ENCODE results near the gene FRS2.

The FRS2 gene

DNA sequence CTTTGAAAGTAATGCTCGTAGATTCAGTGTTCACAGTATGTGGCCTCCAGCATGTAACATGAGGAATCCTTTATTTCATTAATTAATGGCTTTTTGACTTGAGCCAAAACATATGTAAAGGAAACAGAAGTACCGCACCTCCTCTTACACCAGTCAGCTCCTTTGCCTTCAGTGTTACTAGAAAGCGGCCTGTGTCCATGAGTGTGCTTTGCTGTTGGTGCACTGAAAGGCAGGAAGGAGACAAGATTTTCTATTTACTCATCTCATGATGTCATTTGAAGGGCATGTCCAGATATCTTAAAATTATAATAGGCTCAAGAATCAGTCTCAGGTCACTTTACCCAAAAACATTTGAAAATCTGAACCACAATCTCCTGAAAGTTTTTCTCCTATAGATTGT lies 105.2 kb downstream of the FRS2 start:
- Histone ChIP-seq H3K9me3 (no peaks in the 10 kb centered on the region), H3K27me3 (no peaks in the 10 kb centered on the region), H3K36me3 (peaks cover 36% of the 10 kb centered on the region), H3K4me1 (no peaks in the 10 kb centered on the region), H3K4me3 (ENCODE audit: low read depth, low read length) (no peak overlapping the region)
- TF ChIP-seq CTCF (IDR thresholded peaks at IDR 0.05; ENCODE audit: low read depth, low read length), result no peak
- no peak for DNase-seq

GRCh38 chr12:69578283-69578682 lies 108.1 kb downstream of the FRS2 start:
- DNase-seq, result no peak
- Histone ChIP-seq H3K27me3 (no peaks in the 10 kb centered on the region), H3K36me3 (peaks cover 19% of the 10 kb centered on the region), H3K9me3 (no peaks in the 10 kb centered on the region), H3K4me1 (no peaks in the 10 kb centered on the region), H3K4me3 (ENCODE audit: low read depth, low read length) (no peak overlapping the region)
- no peak for TF ChIP-seq CTCF (IDR thresholded peaks at IDR 0.05; ENCODE audit: low read depth, low read length)

DNA sequence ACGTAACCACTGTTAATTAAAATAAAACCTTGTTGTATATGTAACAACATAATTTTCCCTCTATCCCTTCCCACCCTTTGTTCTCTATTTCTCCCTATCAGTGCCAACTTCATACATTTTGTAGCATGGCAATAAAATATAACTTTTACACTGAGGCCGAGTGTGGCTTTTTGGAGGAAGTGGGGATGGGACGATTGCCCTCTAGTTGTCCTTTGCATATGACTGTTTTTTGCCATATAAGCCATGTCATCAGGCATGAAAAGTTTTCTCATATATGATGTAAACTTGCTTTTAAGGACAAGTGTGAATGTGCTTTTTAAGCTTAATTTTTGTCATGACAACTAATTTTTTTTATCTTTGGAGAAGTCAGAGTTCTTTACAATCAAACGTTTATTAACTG lies 108.8 kb downstream of the FRS2 start:
- H3K36me3 ChIP-seq, result peaks cover 15% of the 10 kb centered on the region
- no peak for TF ChIP-seq CTCF (IDR thresholded peaks at IDR 0.05; ENCODE audit: low read depth, low read length)
- no peak for DNase-seq

GRCh38 chr12:69580074-69580473 lies 109.9 kb downstream of the FRS2 start:
- DNase-seq, result no peak
- H3K27me3 ChIP-seq, result no peaks in the 10 kb centered on the region
- no peak overlapping the region for H3K4me3 ChIP-seq (ENCODE audit: low read depth, low read length)
- no peak for TF ChIP-seq CTCF (IDR thresholded peaks at IDR 0.05; ENCODE audit: low read depth, low read length)
- H3K36me3 ChIP-seq, result peaks cover 5% of the 10 kb centered on the region
- no peaks in the 10 kb centered on the region for H3K4me1 ChIP-seq
- H3K9me3 ChIP-seq, result no peaks in the 10 kb centered on the region

More for the DNA sequence above, 108.8 kb downstream of the FRS2 start:
- Histone ChIP-seq H3K9me3 (no peaks in the 10 kb centered on the region), H3K4me1 (no peaks in the 10 kb centered on the region), H3K27me3 (no peaks in the 10 kb centered on the region), H3K4me3 (ENCODE audit: low read depth, low read length) (no peak overlapping the region)

GRCh38 chr12:69583203-69583602 lies 113.0 kb downstream of the FRS2 start:
- DNase-seq, result no peak
- Histone ChIP-seq H3K4me1 (no peaks in the 10 kb centered on the region), H3K9me3 (no peaks in the 10 kb centered on the region), H3K36me3 (peaks cover 23% of the 10 kb centered on the region), H3K4me3 (ENCODE audit: low read depth, low read length) (no peak overlapping the region), H3K27me3 (no peaks in the 10 kb centered on the region)
- peak; percentile 43 for TF ChIP-seq CTCF (IDR thresholded peaks at IDR 0.05; ENCODE audit: low read depth, low read length)

DNA sequence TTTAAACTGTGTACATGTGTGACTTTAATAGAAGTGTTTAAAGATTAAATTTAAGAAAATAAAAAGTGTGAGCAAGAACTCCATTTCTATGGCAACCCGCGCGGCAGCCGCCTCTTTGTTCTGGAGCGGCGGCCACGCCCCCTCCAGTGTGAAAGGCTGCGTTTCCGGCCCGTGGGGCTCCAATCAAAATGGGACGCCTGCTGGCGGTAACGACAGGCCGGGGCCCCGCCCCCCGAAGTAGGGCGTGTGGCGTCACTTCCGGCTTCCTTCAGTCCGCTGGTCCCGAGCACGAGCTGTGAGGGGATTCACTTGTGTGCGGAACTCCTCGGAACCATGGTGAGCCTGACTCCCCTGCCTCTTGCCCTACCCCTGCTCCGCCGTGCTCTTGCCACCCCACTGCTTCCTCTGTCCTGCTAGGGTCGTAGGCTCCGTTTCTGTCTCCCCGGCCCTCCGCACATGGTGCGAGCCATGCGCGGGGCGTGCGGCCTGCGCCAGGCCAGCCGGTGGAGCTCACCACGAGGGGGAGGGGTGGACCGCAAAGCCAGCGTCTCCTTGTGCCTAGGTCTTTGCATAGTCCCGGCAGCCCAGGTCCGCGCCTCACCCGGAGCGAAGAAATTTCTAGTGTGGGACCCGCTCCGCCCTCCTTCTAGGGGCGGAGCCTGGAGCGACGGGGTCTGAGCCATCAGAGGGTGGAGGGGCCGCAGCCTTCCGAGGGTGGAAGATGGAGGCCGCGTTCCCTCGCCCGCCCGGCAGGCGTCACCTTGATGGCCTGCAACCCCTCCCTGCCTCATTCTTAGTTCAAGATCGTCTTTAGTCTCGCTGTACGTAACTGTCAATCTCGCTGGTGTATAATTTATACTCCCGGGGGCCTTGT lies 115.2 kb downstream of the FRS2 start, which contains the start of gene CCT2:
TSS of gene CCT2 (plus strand) at position 271 of the 874 bp plus-strand sequence. CDS start at position 334, 63 bp downstream.
- Histone ChIP-seq H3K36me3 (peaks cover 45% of the 10 kb centered on the region), H3K27me3 (no peaks in the 10 kb centered on the region), H3K9me3 (no peaks in the 10 kb centered on the region), H3K4me3 (ENCODE audit: low read depth, low read length) (peak within 1 kb of the TSS; percentile 72), H3K4me1 (no peaks in the 10 kb centered on the region)
- TF ChIP-seq CTCF (IDR thresholded peaks at IDR 0.05; ENCODE audit: low read depth, low read length), result peak; percentile 28; the same call in 1 of the 2 replicates
- peak; percentile 97 for DNase-seq
